Kidney (tissue), 14 donors: ENCODE data around the gene HSD11B1L. TPM values are rescaled to one million over a fixed set of nuclear protein-coding genes. Genes with fewer than 3 reads are reported as not detected.

Experiments
- DNase-seq, 5 donors: peaks; one replicate each; pipeline ENCODE4 v3.0.0-alpha.2; 2013 to 2020
- FAIRE-seq: peaks from 2 replicates; lab custom pipeline; 2012; peaks lifted over from hg19 to GRCh38; lab: Jason Lieb, UNC
- H3K27ac ChIP-seq, 2 donors: one replicate each; pipeline ENCODE4 v1.7.0; 2013; ENCODE audit warnings: low read depth in 2 of 2, low read length in 2 of 2, inconsistent platforms in 1 of 2
- H3K27me3 ChIP-seq: one replicate; pipeline ENCODE4 v1.7.1; 2013; ENCODE audit warnings: low read length, inconsistent platforms; ENCODE audit not compliant: control insufficient read depth, insufficient read depth
- H3K36me3 ChIP-seq, 3 donors: one replicate each; pipeline versions ENCODE4 v1.7.0 to v1.7.1; 2013; ENCODE audit warnings: low read length in 3 of 3, control low read depth in 1 of 3, inconsistent platforms in 1 of 3; ENCODE audit not compliant: insufficient read depth in 3 of 3, control insufficient read depth in 2 of 3
- H3K4me1 ChIP-seq, 3 donors: one replicate each; pipeline versions ENCODE4 v1.7.0 to v1.7.1; 2013; ENCODE audit warnings: low read length in 3 of 3, inconsistent platforms in 1 of 3, low read depth in 1 of 3; ENCODE audit not compliant: control insufficient read depth in 2 of 3, insufficient read depth in 2 of 3
- H3K4me3 ChIP-seq, 3 donors: one replicate each; pipeline versions ENCODE4 v1.7.0 to v1.8.1; 2013; ENCODE audit warnings: low read length in 3 of 3, control low read depth in 1 of 3, inconsistent platforms in 1 of 3
- H3K9ac ChIP-seq, 3 donors: one replicate each; pipeline versions ENCODE4 v1.7.0 to v1.7.1; 2013; ENCODE audit warnings: low read length in 3 of 3, control low read depth in 1 of 3, inconsistent platforms in 1 of 3
- H3K9me3 ChIP-seq, 3 donors: one replicate each; pipeline versions ENCODE4 v1.7.0 to v1.7.1; 2013; ENCODE audit warnings: low read length in 3 of 3, control low read depth in 1 of 3, inconsistent platforms in 1 of 3; ENCODE audit not compliant: control insufficient read depth in 2 of 3, insufficient read depth in 1 of 3
- intact Hi-C: fragments of 100-400 bp; cut with DNase I; formaldehyde crosslinking; loops from one replicate; pipeline ENCODE4 v1.11.1; 2022
- polyA plus RNA-seq: library from polyadenylated mRNA; stranded (reverse); fragments of 350-450 nt; fragmentation: Illumina TruSeq; extraction: RNeasy Lipid Tissue Mini Kit (QIAGEN cat#74804); gene quantifications from one replicate; pipeline ENCODE4 v1.2.3, GENCODE V29; 2014; ENCODE audit warnings: low read depth, low replicate concordance; ENCODE audit not compliant: insufficient read depth
- total RNA-seq: library from RNA; stranded (reverse); fragmentation: NEBNext Ultra II Directional; extraction: Animal tissue kit (Norgen Biotek cat#: 25700); gene quantifications from one replicate; pipeline ENCODE4 v1.2.1, GENCODE V29; 2021
- TF ChIP-seq, protein P1 (sequence below): IDR thresholded peaks from 3 replicates; pipeline ENCODE4 v1.5.1; 2012; ENCODE audit warnings: mild to moderate bottlenecking, moderate library complexity, borderline replicate concordance; ENCODE audit not compliant: insufficient read depth; ENCODE audit errors: extremely low read depth
- donor health status: control.
- donor health status: control.
- donor health status: control.
- donor health status: control.
- donor health status: control.
- donor health status: DM: yes; HTN: yes; CAD: no.
- donor health status: Normal renal cell carcinoma (clear cell type).

The HSD11B1L gene
- total and polyA plus RNA-seq, 2 donors from 2014 or later: 7.8 to 29.9 TPM

DNA sequence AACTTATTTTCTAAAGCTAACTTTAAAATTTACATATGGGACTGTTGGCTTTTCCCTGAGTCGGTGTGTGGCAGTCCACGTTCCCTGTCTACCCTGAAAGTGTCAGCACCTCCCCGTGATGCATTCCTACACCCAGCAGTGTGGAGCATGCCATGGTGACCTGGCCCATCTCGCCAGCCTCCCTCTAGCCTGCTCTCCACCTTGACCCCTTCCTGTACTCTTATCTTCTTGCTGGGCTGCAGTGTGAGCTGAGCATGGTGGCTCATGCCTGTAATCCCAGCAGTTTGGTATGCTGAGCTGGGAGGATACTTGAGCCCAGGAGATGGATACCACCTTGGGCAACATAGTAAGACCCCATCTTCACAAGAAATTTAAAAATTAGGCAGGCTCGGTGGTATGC lies 25.9 kb upstream of the HSD11B1L start:
- Histone ChIP-seq H3K27me3 (no peaks in the 10 kb centered on the region), H3K27ac (no peak overlapping the region), H3K4me1 (peaks cover 0 to 4% (median 0%) of the 10 kb centered on the region in 3 donors), H3K4me3 (no peak overlapping the region), H3K36me3 (peaks cover 8 to 74% (median 50%) of the 10 kb centered on the region in 3 donors), H3K9ac (no peak overlapping the region), H3K9me3 (no peaks in the 10 kb centered on the region)
- FAIRE-seq (no peak), DNase-seq (no peak)
- TF ChIP-seq, protein P1, sequence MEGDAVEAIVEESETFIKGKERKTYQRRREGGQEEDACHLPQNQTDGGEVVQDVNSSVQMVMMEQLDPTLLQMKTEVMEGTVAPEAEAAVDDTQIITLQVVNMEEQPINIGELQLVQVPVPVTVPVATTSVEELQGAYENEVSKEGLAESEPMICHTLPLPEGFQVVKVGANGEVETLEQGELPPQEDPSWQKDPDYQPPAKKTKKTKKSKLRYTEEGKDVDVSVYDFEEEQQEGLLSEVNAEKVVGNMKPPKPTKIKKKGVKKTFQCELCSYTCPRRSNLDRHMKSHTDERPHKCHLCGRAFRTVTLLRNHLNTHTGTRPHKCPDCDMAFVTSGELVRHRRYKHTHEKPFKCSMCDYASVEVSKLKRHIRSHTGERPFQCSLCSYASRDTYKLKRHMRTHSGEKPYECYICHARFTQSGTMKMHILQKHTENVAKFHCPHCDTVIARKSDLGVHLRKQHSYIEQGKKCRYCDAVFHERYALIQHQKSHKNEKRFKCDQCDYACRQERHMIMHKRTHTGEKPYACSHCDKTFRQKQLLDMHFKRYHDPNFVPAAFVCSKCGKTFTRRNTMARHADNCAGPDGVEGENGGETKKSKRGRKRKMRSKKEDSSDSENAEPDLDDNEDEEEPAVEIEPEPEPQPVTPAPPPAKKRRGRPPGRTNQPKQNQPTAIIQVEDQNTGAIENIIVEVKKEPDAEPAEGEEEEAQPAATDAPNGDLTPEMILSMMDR: no peak
- intact Hi-C loops: no loop called here

DNA sequence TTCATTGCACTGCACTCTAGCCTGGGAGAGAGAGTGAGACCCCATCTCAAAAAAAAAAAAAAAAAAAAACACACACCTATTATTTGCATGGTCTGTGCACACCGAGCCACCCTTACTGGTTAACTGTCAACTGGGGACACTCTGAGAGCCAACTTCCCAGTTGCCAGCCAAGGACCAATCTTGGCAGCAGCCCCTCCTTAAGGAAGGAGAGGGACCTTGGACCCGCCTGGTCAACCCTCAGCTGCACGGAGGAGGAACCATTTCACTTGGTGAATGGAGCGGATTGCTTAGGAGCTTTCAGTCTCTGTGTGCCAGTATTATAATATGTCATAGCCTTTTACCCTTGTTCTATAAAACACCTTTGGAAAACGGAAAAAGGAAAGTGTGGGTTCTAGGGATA lies 25.4 kb upstream of the HSD11B1L start:
- H3K4me3 ChIP-seq: no peak overlapping the region
- H3K27me3 ChIP-seq: no peaks in the 10 kb centered on the region
- intact Hi-C loops: no loop called here
- TF ChIP-seq, protein P1: no peak
- H3K36me3 ChIP-seq: peaks cover 5 to 73% (median 49%) of the 10 kb centered on the region in 3 donors
- FAIRE-seq: no peak
- no peaks in the 10 kb centered on the region for H3K9me3 ChIP-seq
- no peak overlapping the region for H3K9ac ChIP-seq
- peaks cover 0 to 4% (median 0%) of the 10 kb centered on the region in 3 donors for H3K4me1 ChIP-seq
- no peak for DNase-seq
- H3K27ac ChIP-seq: no peak overlapping the region

DNA sequence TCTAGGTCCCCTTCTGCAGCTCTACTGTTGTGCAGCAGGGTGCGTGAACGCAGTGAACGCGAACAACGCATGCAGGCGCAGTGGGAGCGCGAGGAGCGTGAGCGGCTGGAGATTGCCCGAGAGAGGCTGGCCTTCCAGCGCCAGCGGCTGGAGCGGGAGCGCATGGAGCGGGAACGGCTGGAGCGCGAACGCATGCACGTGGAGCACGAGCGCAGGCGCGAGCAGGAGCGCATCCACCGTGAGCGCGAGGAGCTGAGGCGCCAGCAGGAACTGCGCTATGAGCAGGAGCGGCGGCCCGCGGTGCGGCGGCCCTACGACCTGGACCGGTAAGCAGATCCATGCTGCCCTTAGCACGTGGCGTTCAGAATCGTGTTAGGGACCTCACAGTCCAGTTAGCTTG lies 19.3 kb upstream of the HSD11B1L start:
- TF ChIP-seq, protein P1: no peak
- intact Hi-C loops: no loop called here
- H3K4me1 ChIP-seq: peaks cover 0 to 6% (median 6%) of the 10 kb centered on the region in 3 donors
- no peak overlapping the region for H3K9ac ChIP-seq
- no peak overlapping the region for H3K4me3 ChIP-seq
- DNase-seq: peak in 1 of 5 donors; percentile 64
- no peaks in the 10 kb centered on the region for H3K27me3 ChIP-seq
- H3K36me3 ChIP-seq: peaks cover 11 to 65% (median 49%) of the 10 kb centered on the region in 3 donors
- H3K27ac ChIP-seq: no peak overlapping the region
- no peaks in the 10 kb centered on the region for H3K9me3 ChIP-seq
- FAIRE-seq: no peak

DNA sequence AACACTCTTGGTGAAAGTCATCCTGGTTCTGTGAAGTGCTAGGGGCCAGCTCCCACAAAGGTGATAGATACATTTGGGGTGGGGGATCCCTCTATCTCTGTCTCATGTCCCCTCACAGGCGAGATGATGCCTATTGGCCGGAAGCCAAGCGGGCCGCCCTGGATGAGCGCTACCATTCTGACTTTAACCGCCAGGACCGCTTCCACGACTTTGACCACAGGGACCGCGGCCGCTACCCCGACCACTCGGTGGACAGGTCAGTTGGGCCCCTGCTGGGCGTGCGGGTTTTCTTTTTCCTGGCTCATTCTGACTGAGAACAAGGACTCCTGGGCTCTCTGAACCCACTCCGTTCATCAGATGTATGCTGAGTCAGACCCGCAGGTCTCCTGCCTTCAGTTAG lies 16.9 kb upstream of the HSD11B1L start:
- H3K9me3 ChIP-seq: no peaks in the 10 kb centered on the region
- TF ChIP-seq, protein P1: no peak
- intact Hi-C loops: no loop called here
- no peak overlapping the region for H3K27ac ChIP-seq
- no peaks in the 10 kb centered on the region for H3K27me3 ChIP-seq
- no peak overlapping the region for H3K4me3 ChIP-seq
- FAIRE-seq (no peak), DNase-seq (peak in 1 of 5 donors; percentile 69)
- peaks cover 0 to 6% (median 6%) of the 10 kb centered on the region in 3 donors for H3K4me1 ChIP-seq
- H3K36me3 ChIP-seq: peaks cover 14 to 68% (median 53%) of the 10 kb centered on the region in 3 donors
- no peak overlapping the region for H3K9ac ChIP-seq
